ENCODE measurements around the gene SERTAD2.

The SERTAD2 gene

GRCh38 chr2:64607381-64608304 is 46.1 kb downstream of the SERTAD2 start:
- DNase-seq = no peak

DNA sequence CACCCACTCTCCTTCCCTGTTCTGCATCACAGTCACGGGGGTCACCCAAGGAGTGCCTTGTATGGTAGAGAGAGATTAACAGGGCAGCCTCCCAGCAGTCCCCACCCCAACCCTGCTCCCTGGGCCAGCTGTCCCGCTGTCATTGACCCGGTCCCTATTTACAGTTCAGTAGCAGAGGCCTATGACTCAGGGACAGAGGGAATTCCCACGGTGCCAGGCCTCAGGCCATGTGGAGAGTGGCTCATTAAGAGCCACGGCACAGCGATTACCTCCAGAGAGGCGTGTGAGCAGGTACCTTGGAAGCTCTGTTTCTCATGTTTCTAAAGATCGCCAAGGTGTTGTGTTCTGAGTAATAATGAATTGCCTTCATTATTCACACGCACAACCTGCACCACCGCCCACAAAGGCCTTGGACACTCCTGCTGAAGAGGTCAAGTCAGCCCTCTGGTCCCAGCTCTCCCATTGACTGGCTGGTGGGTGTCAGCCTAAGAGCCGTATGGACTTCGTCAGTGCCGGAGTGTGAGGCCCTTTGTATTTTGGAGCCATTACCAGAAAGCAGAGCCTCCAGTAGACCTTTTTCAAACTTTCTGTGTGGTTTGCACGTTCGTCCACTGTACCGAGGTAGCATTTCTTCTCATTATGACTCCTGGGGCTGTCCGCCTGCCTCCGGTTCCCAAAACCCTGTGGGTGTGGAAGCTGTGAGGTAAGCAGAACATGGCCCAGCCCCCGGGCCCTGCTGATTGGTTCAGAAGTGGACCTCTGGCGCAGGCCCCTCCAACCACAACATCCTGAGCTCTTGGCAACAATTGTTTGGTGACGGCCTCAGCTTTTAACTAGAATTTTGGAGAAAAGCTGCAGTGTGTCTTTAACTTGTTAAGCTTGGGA is 47.0 kb downstream of the SERTAD2 start:
- DNase-seq = no peak

GRCh38 chr2:64605991-64606478 is 47.7 kb downstream of the SERTAD2 start:
- no peak for DNase-seq

DNA sequence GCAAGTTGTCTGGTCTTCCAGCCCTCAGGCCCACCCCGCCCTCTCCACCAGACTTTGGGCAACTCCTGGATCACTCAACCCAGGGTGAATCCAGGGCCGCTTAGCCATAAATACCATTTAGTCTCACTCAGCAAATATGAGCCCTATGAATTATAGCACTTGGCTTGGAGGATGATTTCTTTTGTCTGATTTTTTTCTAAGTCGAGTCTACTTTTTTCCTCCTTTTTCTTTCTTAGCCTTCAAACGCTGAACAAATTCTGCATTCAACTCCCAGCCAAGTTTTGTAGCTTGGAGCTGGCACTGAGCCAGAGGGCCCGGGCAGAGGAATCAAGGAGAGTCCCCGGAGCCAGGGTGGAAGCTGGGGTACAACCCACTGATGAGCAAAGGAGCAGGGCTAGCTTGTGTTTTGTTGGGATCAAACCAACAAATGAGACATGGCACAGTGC is 48.7 kb downstream of the SERTAD2 start:
- no peak for DNase-seq

- DNase-seq = no peak
Measured at GRCh38 chr2:64604155-64604554, 49.6 kb downstream of the SERTAD2 start.

DNA sequence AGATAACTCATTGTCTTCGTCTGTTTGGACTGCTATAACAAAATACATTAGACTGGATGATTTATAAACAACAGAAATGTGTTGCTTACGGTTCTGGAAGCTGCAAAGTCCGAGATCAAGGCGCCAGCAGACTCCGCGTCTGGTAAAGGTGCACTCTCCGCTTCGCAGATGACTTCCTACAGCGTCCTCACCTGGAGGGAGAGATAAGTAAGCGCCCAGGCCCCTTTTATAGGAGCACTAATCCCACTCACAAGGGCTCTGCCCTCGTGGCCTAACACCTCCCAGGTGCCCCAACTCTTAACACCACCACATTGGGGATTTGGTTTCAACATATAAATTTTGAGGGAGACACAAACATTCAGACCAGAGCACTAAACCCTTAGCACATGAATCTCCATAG is 51.3 kb downstream of the SERTAD2 start:
- DNase-seq = no peak

DNA sequence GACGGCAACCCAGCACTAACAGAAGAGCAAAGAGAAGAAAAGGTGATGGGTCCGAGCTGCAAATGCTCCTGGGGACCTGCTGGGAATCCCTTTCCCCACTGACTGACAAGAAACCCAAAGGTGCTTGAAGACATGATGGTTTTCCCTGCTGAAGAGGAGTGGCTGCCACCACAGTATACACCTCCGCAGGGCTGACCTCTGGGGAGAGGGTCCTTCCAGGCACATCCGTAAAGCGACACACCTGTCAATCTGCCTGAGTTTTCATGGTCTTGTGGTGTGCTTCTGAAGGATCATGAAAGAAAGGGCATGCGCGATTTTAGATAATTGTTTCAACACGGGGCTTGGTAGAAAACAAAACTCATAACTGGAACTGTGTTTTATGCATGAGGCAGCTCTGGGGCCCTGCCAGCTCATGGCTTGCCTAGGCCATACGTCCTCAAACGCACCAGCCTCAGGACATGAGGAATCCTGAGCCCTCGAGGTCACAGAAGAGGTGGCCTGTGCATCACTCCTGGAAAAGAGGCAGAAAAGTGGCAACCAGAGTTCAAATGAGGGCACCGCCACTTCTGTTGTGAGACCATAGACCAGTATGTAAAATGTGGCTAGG is 51.8 kb downstream of the SERTAD2 start:
- DNase-seq = no peak

DNA sequence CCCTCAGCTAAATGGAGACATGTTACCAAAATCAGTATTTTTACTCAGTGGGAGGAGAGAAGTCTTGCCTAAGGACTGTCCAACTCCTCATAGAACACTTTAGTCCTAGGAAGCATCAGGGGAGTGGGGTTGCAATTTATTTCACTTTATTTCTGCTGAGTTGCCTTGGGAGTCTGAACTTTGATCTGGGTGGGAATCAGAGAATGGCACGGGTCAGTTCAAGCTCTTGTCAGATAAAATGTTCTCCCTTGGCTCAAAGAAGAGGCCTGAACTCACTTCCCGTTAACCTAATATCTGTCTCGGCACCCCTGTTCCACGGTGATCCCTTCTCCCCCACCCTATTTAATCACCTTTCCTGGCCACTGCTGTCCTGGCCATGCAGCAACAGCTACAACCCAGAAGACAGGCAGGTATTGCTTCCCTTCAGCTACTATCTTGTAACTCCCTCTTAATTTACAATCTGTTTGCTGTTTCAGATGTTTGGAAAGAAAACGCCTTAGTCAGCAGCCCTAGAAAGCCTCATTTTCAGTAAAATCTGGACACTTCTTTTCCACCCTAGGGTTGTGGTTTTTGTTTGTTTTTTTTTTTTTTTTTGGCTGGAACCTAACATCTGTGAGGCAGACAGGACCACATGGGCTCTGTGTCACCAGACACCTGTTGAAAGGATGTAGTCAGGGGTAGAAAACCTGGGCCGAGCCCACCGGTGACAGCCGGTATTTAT is 52.5 kb downstream of the SERTAD2 start:
- no peak for DNase-seq

GRCh38 chr2:64599469-64599868 is 54.2 kb downstream of the SERTAD2 start:
- DNase-seq = no peak

DNA sequence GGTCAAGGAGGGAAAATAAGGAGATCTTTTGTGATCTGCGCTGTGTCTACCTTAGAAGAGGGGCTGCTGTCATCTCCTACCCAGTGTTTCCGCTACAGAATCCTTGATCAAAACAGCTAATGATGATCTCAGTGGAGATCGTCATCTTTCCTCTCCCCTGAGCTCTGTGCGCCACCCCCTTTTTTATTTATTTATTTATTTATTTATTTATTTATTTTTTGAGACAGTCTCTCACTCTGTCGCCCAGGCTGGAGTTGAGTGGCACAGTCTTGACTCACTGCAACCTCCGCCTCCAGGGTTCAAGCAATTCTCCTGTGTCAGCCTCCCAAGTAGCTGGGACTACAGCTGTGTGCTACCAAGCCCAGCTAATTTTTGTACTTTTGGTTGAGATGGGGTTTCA is 55.5 kb downstream of the SERTAD2 start:
- DNase-seq = no peak

DNA sequence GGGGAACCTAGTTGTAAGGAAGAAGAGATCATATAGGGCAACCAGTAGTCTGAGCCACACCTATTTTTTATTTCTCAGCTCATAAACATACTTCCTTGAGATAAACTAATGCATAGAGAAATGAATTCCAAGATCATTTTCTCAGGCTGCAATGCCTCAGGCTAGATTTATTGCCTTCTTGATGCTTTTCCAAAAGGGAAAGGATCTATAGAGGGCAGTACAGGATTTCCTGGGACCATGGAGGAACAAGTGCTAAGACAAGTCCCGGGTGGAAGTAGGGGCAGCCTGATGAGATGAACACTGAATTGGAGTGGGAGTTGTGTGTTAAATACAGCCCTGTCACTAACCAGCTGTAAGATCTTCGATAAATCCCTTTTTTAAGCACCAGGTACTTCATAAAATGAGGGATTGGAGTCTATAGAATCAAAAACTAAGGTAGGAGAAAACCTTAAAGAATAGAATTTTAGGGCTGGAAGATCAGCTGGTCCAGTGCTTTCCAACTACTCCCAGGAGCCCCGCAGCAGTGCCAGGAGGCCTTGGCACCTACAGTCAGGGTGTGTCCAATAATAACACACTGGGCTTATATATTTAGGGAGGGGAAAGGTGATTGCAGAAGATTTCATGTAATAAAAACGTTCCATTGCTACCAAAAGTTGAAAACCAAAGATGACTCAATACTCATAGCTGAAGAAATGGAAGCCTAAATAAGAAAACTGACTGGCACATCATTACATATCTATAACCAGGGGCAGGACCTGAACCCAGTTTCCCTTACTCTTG is 58.1 kb downstream of the SERTAD2 start:
- no peak for DNase-seq

DNA sequence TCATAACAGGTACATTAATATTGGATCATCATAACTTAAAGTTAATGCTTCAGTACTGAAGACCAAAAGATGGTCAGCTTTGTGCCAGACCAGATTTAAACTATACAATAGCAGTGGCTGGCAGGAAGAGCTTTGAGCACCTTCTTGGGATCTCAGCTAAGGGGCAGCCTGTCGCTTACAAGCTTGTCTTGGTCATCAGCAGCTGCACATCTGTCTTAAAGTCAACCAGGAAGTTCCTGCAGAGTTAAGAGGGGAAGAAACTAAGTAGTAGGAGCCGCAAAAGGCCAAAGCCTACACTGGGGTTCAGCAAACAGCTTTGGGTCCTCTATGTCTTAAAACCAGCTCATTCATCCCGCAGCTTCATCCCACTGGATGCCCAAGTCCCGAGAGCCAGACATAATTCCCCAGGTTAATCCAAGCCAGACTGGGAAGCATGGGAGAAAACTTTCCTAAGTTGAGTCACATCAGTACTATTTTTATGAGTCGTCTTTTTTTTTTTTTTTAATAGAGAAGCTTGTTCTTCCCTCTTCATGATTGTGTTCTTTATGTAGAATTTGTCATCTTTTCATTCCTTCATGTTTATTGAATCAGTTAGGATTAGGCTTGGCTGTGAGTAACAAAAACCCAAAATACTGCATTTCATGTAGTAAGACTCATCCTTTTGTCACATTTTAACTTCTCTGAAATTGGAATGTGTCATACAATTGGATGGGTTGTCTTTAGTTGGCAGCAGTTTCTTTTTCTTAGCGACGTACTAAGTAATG is 59.3 kb downstream of the SERTAD2 start:
- no peak for DNase-seq

DNA sequence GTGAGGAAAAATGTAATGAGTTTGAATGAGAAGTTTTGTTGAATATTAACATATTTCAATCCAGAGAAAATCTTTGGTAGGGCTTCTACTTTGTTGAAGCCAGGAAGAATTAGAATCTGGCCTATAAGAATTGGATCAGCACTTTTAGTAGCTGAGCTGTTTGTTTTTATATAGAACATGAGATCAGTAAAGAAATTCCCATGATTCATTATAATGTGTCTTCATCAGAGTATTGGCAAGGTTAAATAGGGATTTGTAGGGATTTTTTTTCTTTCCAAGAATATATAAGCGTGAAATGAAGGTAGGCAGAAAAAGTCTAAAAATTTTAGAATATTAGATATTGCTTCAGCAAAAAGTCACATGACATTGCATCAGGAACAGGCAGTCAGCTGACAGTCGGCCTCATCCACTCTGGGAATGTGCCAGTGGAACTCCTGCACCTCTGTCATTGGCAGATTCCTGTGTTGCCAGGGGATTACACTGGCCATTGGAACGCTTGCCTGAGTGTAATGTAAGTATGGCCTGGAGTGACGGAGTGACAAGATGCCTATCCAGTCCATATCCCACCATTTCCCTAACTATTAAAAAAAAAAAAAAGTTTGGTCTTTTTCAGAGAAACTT is 60.6 kb downstream of the SERTAD2 start:
- DNase-seq = no peak

DNA sequence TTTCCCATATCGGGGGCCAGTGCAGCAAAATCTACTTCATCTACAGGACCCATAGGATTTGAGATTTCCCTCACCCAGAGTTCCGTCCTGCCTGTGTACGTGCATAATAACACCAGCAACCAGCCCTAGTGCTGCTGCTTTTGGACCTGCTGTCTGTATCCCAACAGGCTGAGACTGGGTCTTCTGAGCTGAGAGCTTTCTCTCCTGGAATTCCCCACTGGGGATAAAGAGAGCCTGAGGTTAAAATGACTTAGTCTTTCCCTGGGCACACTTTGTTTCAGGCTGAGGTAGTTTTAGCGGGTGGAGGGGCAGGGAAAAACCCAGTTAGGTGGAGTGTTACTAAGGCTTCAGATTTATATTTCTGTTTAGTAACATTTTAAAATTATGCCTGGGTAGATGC is 62.5 kb downstream of the SERTAD2 start:
- DNase-seq = no peak

DNA sequence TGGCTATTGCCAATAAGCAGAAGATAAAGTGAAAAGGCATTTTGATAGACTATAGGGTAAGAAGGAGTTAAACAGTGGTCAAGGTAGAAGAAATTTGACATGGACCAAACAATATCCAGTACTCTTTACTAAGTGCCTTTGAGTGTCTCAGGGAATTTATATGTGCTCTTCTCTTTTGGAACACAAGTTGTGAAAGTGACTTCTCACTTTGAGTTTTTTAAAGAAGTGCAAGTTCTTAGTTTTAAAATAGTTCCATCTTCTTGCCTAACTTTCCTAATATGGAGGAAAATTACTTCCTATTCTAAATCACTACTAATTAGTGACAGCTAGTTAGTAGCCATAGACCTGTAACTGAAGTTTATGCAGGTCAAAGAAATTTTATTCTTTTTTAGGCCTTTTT is 66.2 kb downstream of the SERTAD2 start:
- no peak for DNase-seq

- DNase-seq = no peak
Measured at GRCh38 chr2:64586883-64587481, 66.7 kb downstream of the SERTAD2 start.

DNA sequence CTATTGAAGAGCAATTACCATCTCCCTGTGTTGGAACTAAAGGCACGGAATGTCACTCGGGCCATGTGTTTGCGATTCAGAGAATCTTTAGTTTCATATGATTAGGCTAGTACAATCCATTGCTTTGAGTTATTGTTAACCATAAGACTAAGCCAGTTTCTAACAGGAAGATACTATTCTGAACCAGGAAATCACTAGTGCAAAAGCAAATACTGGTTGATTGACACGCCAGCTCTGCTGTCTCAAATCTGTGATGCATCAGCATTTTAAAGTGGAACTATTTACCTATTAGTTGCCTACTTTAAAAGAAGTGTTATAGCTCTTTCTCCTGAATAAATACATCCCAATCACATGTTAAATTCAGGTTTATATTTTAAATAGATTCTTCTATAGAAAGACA is 67.7 kb downstream of the SERTAD2 start:
- no peak for DNase-seq

DNA sequence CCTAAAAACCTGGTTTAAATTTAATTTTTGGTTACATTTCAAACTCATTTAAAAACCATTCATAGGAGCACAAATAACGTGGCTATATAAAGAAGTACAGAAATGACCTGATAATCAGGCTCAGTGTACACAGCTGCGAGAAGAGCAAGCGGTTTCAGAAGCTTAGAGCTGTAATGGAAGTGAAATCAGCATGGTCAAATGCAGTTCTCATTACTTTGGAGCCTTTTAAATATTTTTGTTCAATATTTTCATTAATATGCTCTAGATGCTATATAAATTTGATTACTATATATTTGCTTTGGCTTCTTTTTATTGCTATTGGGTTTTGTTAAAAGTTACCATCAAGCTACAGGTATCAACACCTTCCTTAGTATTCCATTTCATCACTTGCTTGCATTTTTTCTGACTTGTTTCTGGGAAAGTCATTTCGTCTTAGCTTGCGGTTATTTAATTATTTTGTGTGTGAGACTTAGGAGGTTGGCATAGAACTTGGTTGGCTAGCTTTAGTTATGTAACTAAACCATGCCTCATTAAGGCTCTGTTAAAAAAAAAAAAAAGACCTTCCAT is 70.9 kb downstream of the SERTAD2 start:
- DNase-seq = no peak

DNA sequence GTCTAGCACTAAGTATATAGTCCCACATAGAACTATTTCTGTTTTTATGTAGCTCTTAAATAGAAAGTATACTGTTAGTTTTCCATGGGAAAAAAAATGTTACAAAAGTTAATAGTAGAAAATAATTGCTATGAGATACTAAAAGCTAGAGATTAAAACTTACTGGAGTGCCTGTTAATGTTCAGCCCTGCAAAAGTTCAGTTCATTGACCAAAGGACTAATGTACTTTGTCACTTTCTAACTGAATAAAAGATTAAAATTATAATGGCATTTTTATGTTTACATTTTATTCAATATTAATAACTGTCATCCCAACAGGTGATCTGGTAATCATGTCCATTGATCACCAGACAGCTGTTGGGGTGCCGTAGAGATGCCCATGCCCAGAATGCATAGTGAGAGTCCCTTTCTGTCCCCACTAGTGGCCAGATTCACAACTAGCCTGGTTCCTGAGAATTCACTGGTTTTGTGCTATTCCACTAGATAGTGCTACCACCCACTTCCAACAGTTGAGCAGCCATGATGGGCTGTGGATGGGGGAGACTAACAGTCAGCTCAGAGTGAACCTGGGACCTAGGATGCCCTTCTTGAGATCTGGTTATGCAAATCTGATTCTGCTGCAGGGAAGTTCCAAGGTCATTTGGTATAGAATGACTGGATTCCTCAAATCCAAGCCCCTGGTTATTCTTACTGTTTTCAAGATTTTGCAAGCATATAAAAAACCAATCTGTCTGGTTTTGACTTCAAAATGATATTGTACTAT is 71.8 kb downstream of the SERTAD2 start:
- no peak for DNase-seq

All from NCI-H2029 (cell line).